Endothelial cell of umbilical vein (primary cell): ENCODE data around the gene MAPK8. TPM values are rescaled to one million over a fixed set of nuclear protein-coding genes. Genes with fewer than 3 reads are reported as not detected.

Experiments
- BruUV-seq: library from RNA; stranded (reverse); fragments of 400-500 nt; replicated peaks from 2 replicates; lab custom pipeline; 2021; lab: Mats Ljungman, UMichigan
- CTCF ChIA-PET: fragments of 300-600, 350-600 bp; sonication (Branson Sonifier 250); formaldehyde crosslinking; loops from one replicate; lab custom pipeline; 2021; ENCODE audit warnings: antibody characterized with exemption, inconsistent platforms; lab: Charles Lee
- POLR2A ChIA-PET: fragments of 300-600, 350-600 bp; sonication (Branson Sonifier 250); formaldehyde crosslinking; loops from one replicate; lab custom pipeline; 2021; ENCODE audit warnings: antibody characterized with exemption, inconsistent platforms; lab: Charles Lee
- DNase-seq: peaks from one replicate; pipeline ENCODE4 v3.0.0-alpha.2; 2011; ENCODE audit warnings: low read depth, low spot score
- FAIRE-seq: peaks from 2 replicates; lab custom pipeline; 2011; peaks lifted over from hg19 to GRCh38; lab: Jason Lieb, UNC
- H2AFZ ChIP-seq: 2 replicates; pipeline ENCODE4 v1.6.0; 2012; ENCODE audit warnings: low read depth, low read length, control low read depth, inconsistent platforms
- H3K27ac ChIP-seq: 2 replicates; pipeline ENCODE4 v1.5.1; 2011; ENCODE audit warnings: low read depth, mild to moderate bottlenecking, control low read depth, low read length, moderate library complexity; ENCODE audit not compliant: insufficient read depth
- H3K27me3 ChIP-seq, 2 experiments: 2 replicates each; pipeline versions ENCODE4 v1.6.0 to v1.6.1; 2011; ENCODE audit warnings: low read length in 2 of 2, mixed read lengths in 1 of 2; ENCODE audit not compliant: control insufficient read depth in 2 of 2, insufficient read depth in 2 of 2
- H3K36me3 ChIP-seq, 2 experiments: 2 replicates in 1 of 2; 3 replicates in 1 of 2; pipeline ENCODE4 v1.5.1; 2011; ENCODE audit warnings: low read length in 2 of 2, mild to moderate bottlenecking in 1 of 2, moderate library complexity in 1 of 2; ENCODE audit not compliant: control insufficient read depth in 2 of 2, insufficient read depth in 2 of 2; ENCODE audit errors: extremely low read depth in 1 of 2
- H3K4me1 ChIP-seq: 3 replicates; pipeline ENCODE4 v1.5.1; 2011; ENCODE audit warnings: mild to moderate bottlenecking, low read length; ENCODE audit not compliant: control insufficient read depth, insufficient read depth; ENCODE audit errors: extremely low read depth
- H3K4me2 ChIP-seq: 2 replicates; pipeline ENCODE4 v1.6.1; 2011; ENCODE audit warnings: low read length, control low read depth, mixed read lengths; ENCODE audit not compliant: insufficient read depth
- H3K4me3 ChIP-seq, 3 experiments: fragments of 200-600 bp in 1 of 3; sonication (generic), shearing (Covaris generic) in 1 of 3; replicated peaks in 1 of 3; 2 replicates each; pipeline ENCODE4 v1.5.1; 2011 to 2016; ENCODE audit warnings: control low read depth in 3 of 3, low read length in 3 of 3, mild to moderate bottlenecking in 2 of 3, inconsistent platforms in 1 of 3, low read depth in 1 of 3, moderate library complexity in 1 of 3; ENCODE audit not compliant: insufficient read depth in 1 of 3
- H3K79me2 ChIP-seq: 2 replicates; pipeline ENCODE4 v1.6.0; 2012; ENCODE audit warnings: low read length, inconsistent platforms; ENCODE audit not compliant: control insufficient read depth, insufficient read depth
- H3K9ac ChIP-seq: replicated peaks from 2 replicates; pipeline ENCODE3; 2011; ENCODE audit warnings: low read length, control low read depth; ENCODE audit not compliant: insufficient read depth; ENCODE audit errors: extremely low read depth
- H3K9me1 ChIP-seq: replicated peaks from 3 replicates; pipeline ENCODE4 v1.6.0; 2011; ENCODE audit warnings: mild to moderate bottlenecking, low read length; ENCODE audit not compliant: control insufficient read depth, insufficient read depth; ENCODE audit errors: extremely low read depth
- H3K9me3 ChIP-seq: replicated peaks from 2 replicates; pipeline ENCODE4 v1.5.1; 2012; ENCODE audit warnings: low read length, inconsistent platforms; ENCODE audit not compliant: control insufficient read depth, insufficient read depth
- H4K20me1 ChIP-seq: replicated peaks from 2 replicates; pipeline ENCODE3; 2011; ENCODE audit warnings: mild to moderate bottlenecking, low read length; ENCODE audit not compliant: control insufficient read depth, insufficient read depth; ENCODE audit errors: extremely low read depth
- EZH2 ChIP-seq: IDR thresholded peaks from 2 replicates; pipeline ENCODE4 v1.6.1; 2012; ENCODE audit warnings: borderline replicate concordance, low read depth, mild to moderate bottlenecking, moderate library complexity, low read length, inconsistent platforms; ENCODE audit not compliant: severe bottlenecking
- FOS ChIP-seq: IDR thresholded peaks from 2 replicates; pipeline ENCODE4 v1.6.1; 2011; ENCODE audit warnings: mild to moderate bottlenecking, low read length, moderate library complexity, borderline replicate concordance; ENCODE audit not compliant: insufficient read depth
- GATA2 ChIP-seq: IDR thresholded peaks from 2 replicates; pipeline ENCODE4 v1.7.0; 2011; ENCODE audit warnings: low read depth, mild to moderate bottlenecking, moderate library complexity, mixed read lengths, low read length; ENCODE audit not compliant: insufficient read length, insufficient read depth
- JUN ChIP-seq: IDR thresholded peaks from 2 replicates; pipeline ENCODE4 v1.6.1; 2011; ENCODE audit warnings: borderline replicate concordance, low read depth; ENCODE audit not compliant: insufficient read length, insufficient read depth
- MYC ChIP-seq: IDR thresholded peaks from one replicate; pipeline ENCODE4 v1.6.1; 2011; ENCODE audit warnings: mild to moderate bottlenecking, low read depth, low read length
- POLR2A ChIP-seq: IDR thresholded peaks from 2 replicates; pipeline ENCODE4 v1.6.1; 2012; ENCODE audit warnings: low read depth, mild to moderate bottlenecking, control low read depth, low read length
- POLR2AphosphoS5 ChIP-seq: IDR thresholded peaks from 2 replicates; pipeline ENCODE4 v1.6.1; 2012; ENCODE audit warnings: low read depth, mild to moderate bottlenecking, control low read depth, low read length, moderate library complexity; ENCODE audit not compliant: insufficient read depth
- dilution Hi-C: fragments of 300-500 bp; cut with MboI; formaldehyde crosslinking; loops from one replicate; pipeline ENCODE4 v1.15.0; 2019; ENCODE audit warnings: low sequenced_read_pairs; ENCODE audit not compliant: extremely low pct_ligation_motif_present
- intact Hi-C: fragments of 100-400 bp; cut with micrococcal nuclease; formaldehyde crosslinking; loops from one replicate; pipeline ENCODE4 v1.10.0; 2022
- polyA plus RNA-seq, 4 experiments: library from polyadenylated mRNA; depleted of rRNA in 3 of 4; stranded (reverse) in 3 of 4; unstranded in 1 of 4; fragments of >200 nt; gene quantifications; 2 replicates each; pipeline versions ENCODE4 v1.2.1 to v1.2.3, GENCODE V29; 2011 to 2012; ENCODE audit warnings: missing spikeins in 1 of 4
- total RNA-seq: library from RNA; stranded (reverse); gene quantifications from 2 replicates; pipeline ENCODE4 v1.2.3, GENCODE V29; 2021
- TF ChIP-seq, protein P1 (sequence below): IDR thresholded peaks from 2 replicates; pipeline ENCODE4 v1.6.1; 2011; ENCODE audit not compliant: insufficient read depth, insufficient read length
- TF ChIP-seq, protein P2 (sequence below), 2 donors: IDR thresholded peaks; 1 replicate in 1 of 2; 2 replicates in 1 of 2; pipeline ENCODE4 v1.5.1; 2011; ENCODE audit warnings: low read length in 2 of 2, mild to moderate bottlenecking in 2 of 2, moderate library complexity in 2 of 2, control low read depth in 1 of 2, inconsistent platforms in 1 of 2, low read depth in 1 of 2; ENCODE audit not compliant: insufficient read depth in 1 of 2; ENCODE audit errors: extremely low read depth in 1 of 2

The MAPK8 gene
- total and polyA plus RNA-seq, 2 donors (not counting 3 experiments of a cell fraction or from before 2014, with no cell fraction given): 25.3 to 56.2 TPM

DNA sequence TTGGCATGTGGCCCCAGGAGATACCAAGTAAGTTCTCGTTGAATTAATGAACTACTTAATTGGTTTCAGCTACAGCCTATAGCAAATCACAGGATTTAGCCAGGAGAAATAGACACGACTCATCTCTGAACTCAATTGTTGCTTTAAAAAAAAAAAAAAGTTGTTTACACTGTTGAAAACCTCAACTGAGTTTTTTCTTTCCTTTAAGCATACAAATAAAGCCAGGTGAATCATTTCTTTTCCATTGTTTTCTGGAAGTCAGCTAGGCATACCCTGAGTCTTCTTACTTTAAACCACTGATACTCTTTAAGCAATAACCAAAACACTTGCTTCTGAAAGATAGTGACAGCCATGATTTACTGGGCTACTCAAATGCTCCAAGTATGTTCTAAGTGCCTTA is 32.7 kb upstream of the MAPK8 start:
- H4K20me1 ChIP-seq: no peaks in the 10 kb centered on the region
- no peak for FAIRE-seq
- H3K4me3 ChIP-seq: no peak overlapping the region
- no peaks in the 10 kb centered on the region for H3K9me3 ChIP-seq
- BruUV-seq: no TSS peak
- no peak overlapping the region for H2AFZ ChIP-seq
- TF ChIP-seq GATA2 (no peak), FOS (no peak), POLR2A (no peak), POLR2AphosphoS5 (no peak), JUN (no peak), MYC (no peak), EZH2 (no peak)
- TF ChIP-seq, protein P1, sequence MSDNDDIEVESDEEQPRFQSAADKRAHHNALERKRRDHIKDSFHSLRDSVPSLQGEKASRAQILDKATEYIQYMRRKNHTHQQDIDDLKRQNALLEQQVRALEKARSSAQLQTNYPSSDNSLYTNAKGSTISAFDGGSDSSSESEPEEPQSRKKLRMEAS: no peak
- TF ChIP-seq, protein P2, sequence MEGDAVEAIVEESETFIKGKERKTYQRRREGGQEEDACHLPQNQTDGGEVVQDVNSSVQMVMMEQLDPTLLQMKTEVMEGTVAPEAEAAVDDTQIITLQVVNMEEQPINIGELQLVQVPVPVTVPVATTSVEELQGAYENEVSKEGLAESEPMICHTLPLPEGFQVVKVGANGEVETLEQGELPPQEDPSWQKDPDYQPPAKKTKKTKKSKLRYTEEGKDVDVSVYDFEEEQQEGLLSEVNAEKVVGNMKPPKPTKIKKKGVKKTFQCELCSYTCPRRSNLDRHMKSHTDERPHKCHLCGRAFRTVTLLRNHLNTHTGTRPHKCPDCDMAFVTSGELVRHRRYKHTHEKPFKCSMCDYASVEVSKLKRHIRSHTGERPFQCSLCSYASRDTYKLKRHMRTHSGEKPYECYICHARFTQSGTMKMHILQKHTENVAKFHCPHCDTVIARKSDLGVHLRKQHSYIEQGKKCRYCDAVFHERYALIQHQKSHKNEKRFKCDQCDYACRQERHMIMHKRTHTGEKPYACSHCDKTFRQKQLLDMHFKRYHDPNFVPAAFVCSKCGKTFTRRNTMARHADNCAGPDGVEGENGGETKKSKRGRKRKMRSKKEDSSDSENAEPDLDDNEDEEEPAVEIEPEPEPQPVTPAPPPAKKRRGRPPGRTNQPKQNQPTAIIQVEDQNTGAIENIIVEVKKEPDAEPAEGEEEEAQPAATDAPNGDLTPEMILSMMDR (IDR thresholded peaks at IDR 0.05; ENCODE audit: extremely low read depth in 1 of 2, insufficient read depth in 1 of 2, low read depth in 1 of 2, low read length in 2 of 2): no peak
- intact Hi-C loops (no loop called here), dilution Hi-C loops (no loop called here)
- no peaks in the 10 kb centered on the region for H3K9me1 ChIP-seq
- H3K79me2 ChIP-seq: no peaks in the 10 kb centered on the region
- DNase-seq: no peak
- no peak overlapping the region for H3K27ac ChIP-seq
- no peak overlapping the region for H3K9ac ChIP-seq
- H3K36me3 ChIP-seq: no peaks in the 10 kb centered on the region
- H3K27me3 ChIP-seq: peaks cover 7 to 10% of the 10 kb centered on the region in 2 experiments
- no peaks in the 10 kb centered on the region for H3K4me1 ChIP-seq
- POLR2A ChIA-PET: no interaction called here
- H3K4me2 ChIP-seq: no peak overlapping the region
- CTCF ChIA-PET: no interaction called here
